Stimulated activated CD8-positive, alpha-beta memory T cell treated with anti-CD3 and anti-CD28 coated beads, Interleukin-7, amount 100 ng/mL, for 48 hours (primary cell): Measurements from ENCODE around the gene SFTPA2.
"Not testable (repeated sequence)": the region's sequence is repeated elsewhere in the genome, so short reads cannot be mapped to it uniquely, and the experiment has no call there.

Source experiments
- DNase-seq, 2 donors: peaks; one replicate each; pipeline ENCODE4 v3.0.0-alpha.2; 2020; ENCODE audit warnings: low read depth in 1 of 2; ENCODE audit errors: extremely low read depth in 1 of 2

Gene SFTPA2

GRCh38 chr10:79560160-79560709 lies at the start of gene SFTPA2:
Gene SFTPA2, minus strand, starts transcription at chr10:79560407. Its CDS starts 924 bp downstream, at chr10:79559483.
- DNase-seq = no peak

- DNase-seq = peak in 1 of 2 donors; percentile 22
Observed at GRCh38 chr10:79608505-79609375, 48.5 kb upstream of the SFTPA2 start.

GRCh38 chr10:79605308-79605707 lies 45.1 kb upstream of the SFTPA2 start:
- no peak for DNase-seq

- no peak for DNase-seq
Observed at GRCh38 chr10:79604294-79604693, 44.1 kb upstream of the SFTPA2 start.

GRCh38 chr10:79602953-79603352 lies 42.7 kb upstream of the SFTPA2 start:
- DNase-seq = no peak

- no peak for DNase-seq
Observed at GRCh38 chr10:79601939-79602338, 41.7 kb upstream of the SFTPA2 start.

- not testable (repeated sequence) for DNase-seq
Observed at GRCh38 chr10:79599644-79600043, 39.4 kb upstream of the SFTPA2 start.

- DNase-seq = no peak
Observed at GRCh38 chr10:79595510-79595909, 35.3 kb upstream of the SFTPA2 start.

GRCh38 chr10:79594565-79594964 lies 34.4 kb upstream of the SFTPA2 start:
- not testable (repeated sequence) for DNase-seq

- no peak for DNase-seq
Observed at GRCh38 chr10:79593377-79593776, 33.2 kb upstream of the SFTPA2 start.

- no peak for DNase-seq
Observed at GRCh38 chr10:79588800-79589199, 28.6 kb upstream of the SFTPA2 start.

- DNase-seq = no peak
Observed at GRCh38 chr10:79586933-79587332, 26.7 kb upstream of the SFTPA2 start.

GRCh38 chr10:79585870-79586527 lies 25.8 kb upstream of the SFTPA2 start:
- no peak for DNase-seq

GRCh38 chr10:79583488-79584024 lies 23.3 kb upstream of the SFTPA2 start:
- DNase-seq = no peak

GRCh38 chr10:79582954-79583353 lies 22.7 kb upstream of the SFTPA2 start:
- DNase-seq = not testable (repeated sequence)

- no peak for DNase-seq
Observed at GRCh38 chr10:79582096-79582495, 21.9 kb upstream of the SFTPA2 start.

- no peak for DNase-seq
Observed at GRCh38 chr10:79581044-79581443, 20.8 kb upstream of the SFTPA2 start.

- no peak for DNase-seq
Observed at GRCh38 chr10:79579361-79579760, 19.2 kb upstream of the SFTPA2 start.

GRCh38 chr10:79570624-79571023 lies 10.4 kb upstream of the SFTPA2 start:
- DNase-seq = not testable (repeated sequence)

- no peak for DNase-seq
Observed at GRCh38 chr10:79563426-79563825, 3.2 kb upstream of the SFTPA2 start.

GRCh38 chr10:79562135-79562756 lies 2.0 kb upstream of the SFTPA2 start:
- peak; percentile 17 to 23 for DNase-seq
